ENCODE data around the gene KRT25. TPM values are rescaled to one million over a fixed set of nuclear protein-coding genes. Genes with fewer than 3 reads are reported as not detected.

Gene KRT25
- total RNA-seq, 1 donor from 2014 or later = not detected

- Mint-ChIP-seq H3K36me3 (ENCODE audit: low read depth, unreplicated experiment) (no peaks in the 10 kb centered on the region), H3K4me1 (ENCODE audit: unreplicated experiment) (no peaks in the 10 kb centered on the region), H3K27ac (ENCODE audit: unreplicated experiment) (no peak overlapping the region), H3K4me3 (ENCODE audit: unreplicated experiment) (no peak overlapping the region), H3K27me3 (ENCODE audit: unreplicated experiment) (peaks cover 2% of the 10 kb centered on the region), H3K9me3 (ENCODE audit: unreplicated experiment) (no peaks in the 10 kb centered on the region)
- TF ChIP-seq, protein P1, sequence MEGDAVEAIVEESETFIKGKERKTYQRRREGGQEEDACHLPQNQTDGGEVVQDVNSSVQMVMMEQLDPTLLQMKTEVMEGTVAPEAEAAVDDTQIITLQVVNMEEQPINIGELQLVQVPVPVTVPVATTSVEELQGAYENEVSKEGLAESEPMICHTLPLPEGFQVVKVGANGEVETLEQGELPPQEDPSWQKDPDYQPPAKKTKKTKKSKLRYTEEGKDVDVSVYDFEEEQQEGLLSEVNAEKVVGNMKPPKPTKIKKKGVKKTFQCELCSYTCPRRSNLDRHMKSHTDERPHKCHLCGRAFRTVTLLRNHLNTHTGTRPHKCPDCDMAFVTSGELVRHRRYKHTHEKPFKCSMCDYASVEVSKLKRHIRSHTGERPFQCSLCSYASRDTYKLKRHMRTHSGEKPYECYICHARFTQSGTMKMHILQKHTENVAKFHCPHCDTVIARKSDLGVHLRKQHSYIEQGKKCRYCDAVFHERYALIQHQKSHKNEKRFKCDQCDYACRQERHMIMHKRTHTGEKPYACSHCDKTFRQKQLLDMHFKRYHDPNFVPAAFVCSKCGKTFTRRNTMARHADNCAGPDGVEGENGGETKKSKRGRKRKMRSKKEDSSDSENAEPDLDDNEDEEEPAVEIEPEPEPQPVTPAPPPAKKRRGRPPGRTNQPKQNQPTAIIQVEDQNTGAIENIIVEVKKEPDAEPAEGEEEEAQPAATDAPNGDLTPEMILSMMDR (IDR thresholded peaks at IDR 0.05; ENCODE audit: unreplicated experiment) = no peak
- no peak for DNase-seq (ENCODE audit: low spot score)
These were observed 22.3 kb upstream of the KRT25 start for GRCh38 chr17:40777459-40777858.

DNA sequence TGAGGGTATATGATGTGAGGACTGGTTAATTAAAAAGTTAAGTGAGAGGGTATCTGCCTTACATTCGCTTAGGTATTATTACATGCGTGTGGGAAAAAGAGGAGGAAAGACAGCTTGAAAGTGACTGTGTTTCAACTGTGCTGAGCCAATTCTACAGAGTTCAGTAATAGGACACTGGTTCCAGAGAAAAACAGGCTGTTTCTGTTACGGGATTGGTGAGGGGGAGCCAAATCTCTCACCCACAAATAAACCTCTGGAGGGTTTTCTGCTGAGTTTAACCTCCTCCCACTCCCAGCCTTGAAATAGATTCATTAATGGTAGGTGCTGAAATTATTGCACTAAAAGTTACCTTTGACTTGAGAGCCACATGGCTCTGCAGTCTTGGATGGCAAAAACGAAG lies 20.8 kb upstream of the KRT25 start:
- Mint-ChIP-seq H3K27me3 (ENCODE audit: unreplicated experiment) (no peaks in the 10 kb centered on the region), H3K4me1 (ENCODE audit: unreplicated experiment) (no peaks in the 10 kb centered on the region), H3K9me3 (ENCODE audit: unreplicated experiment) (no peaks in the 10 kb centered on the region), H3K4me3 (ENCODE audit: unreplicated experiment) (no peak overlapping the region), H3K36me3 (ENCODE audit: low read depth, unreplicated experiment) (no peaks in the 10 kb centered on the region), H3K27ac (ENCODE audit: unreplicated experiment) (no peak overlapping the region)
- TF ChIP-seq, protein P1 (IDR thresholded peaks at IDR 0.05; ENCODE audit: unreplicated experiment) = no peak
- DNase-seq (ENCODE audit: low spot score) = no peak

DNA sequence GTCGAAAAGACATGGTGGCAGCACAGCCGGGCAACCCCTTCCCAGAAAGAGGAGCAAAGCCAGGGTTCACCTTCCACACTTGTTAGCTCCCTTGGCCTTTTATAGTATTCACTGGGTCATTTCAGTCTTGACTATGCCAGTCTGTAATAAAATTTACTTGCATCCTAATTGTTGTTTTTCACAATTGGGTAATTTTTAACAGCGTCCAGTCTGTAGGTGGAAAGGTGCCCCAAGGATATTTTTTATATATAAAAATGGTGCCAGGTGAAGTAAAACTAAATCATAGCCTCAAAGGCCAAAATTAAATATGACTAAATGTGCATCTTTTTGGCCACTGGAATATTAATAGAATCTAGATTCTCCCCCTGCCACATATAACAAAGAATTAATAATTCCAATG lies 17.0 kb upstream of the KRT25 start, which contains the start of gene KRT26:
Gene KRT26 (minus strand): TSS at position 101 of the 400 bp plus-strand sequence. CDS start 88 bp downstream, at position 13.
- Mint-ChIP-seq H3K9me3 (ENCODE audit: unreplicated experiment) (no peaks in the 10 kb centered on the region), H3K4me3 (ENCODE audit: unreplicated experiment) (no peak within 1 kb of the TSS), H3K27ac (ENCODE audit: unreplicated experiment) (no peak within 1 kb of the TSS), H3K36me3 (ENCODE audit: low read depth, unreplicated experiment) (no peaks in the 10 kb centered on the region), H3K27me3 (ENCODE audit: unreplicated experiment) (no peaks in the 10 kb centered on the region), H3K4me1 (ENCODE audit: unreplicated experiment) (no peaks in the 10 kb centered on the region)
- DNase-seq (ENCODE audit: low spot score) = no peak
- TF ChIP-seq, protein P1 (IDR thresholded peaks at IDR 0.05; ENCODE audit: unreplicated experiment) = no peak

- peaks cover 5% of the 10 kb centered on the region for H3K9me3 Mint-ChIP-seq (ENCODE audit: unreplicated experiment)
- H3K4me1 Mint-ChIP-seq (ENCODE audit: unreplicated experiment) = no peaks in the 10 kb centered on the region
- H3K36me3 Mint-ChIP-seq (ENCODE audit: low read depth, unreplicated experiment) = peaks cover 4% of the 10 kb centered on the region
- no peaks in the 10 kb centered on the region for H3K27me3 Mint-ChIP-seq (ENCODE audit: unreplicated experiment)
- DNase-seq (ENCODE audit: low spot score) = no peak
- no peak overlapping the region for H3K27ac Mint-ChIP-seq (ENCODE audit: unreplicated experiment)
- TF ChIP-seq, protein P1 (IDR thresholded peaks at IDR 0.05; ENCODE audit: unreplicated experiment) = no peak
- no peak overlapping the region for H3K4me3 Mint-ChIP-seq (ENCODE audit: unreplicated experiment)
These were observed 10.5 kb upstream of the KRT25 start for GRCh38 chr17:40765657-40766056.

- Mint-ChIP-seq H3K4me3 (ENCODE audit: unreplicated experiment) (no peak overlapping the region), H3K36me3 (ENCODE audit: low read depth, unreplicated experiment) (peaks cover 4% of the 10 kb centered on the region), H3K27me3 (ENCODE audit: unreplicated experiment) (no peaks in the 10 kb centered on the region), H3K4me1 (ENCODE audit: unreplicated experiment) (no peaks in the 10 kb centered on the region), H3K9me3 (ENCODE audit: unreplicated experiment) (peaks cover 5% of the 10 kb centered on the region), H3K27ac (ENCODE audit: unreplicated experiment) (no peak overlapping the region)
- DNase-seq (ENCODE audit: low spot score) = no peak
- TF ChIP-seq, protein P1 (IDR thresholded peaks at IDR 0.05; ENCODE audit: unreplicated experiment) = no peak
These were observed 8.6 kb upstream of the KRT25 start for GRCh38 chr17:40763752-40764151.

Measured in endothelial cell (in vitro differentiated cells).